GM21526 (cell line): Measurements from ENCODE around the gene WFIKKN2.

ENCODE experiments used
- ATAC-seq: cut with Tn5 transposase; IDR thresholded peaks from one replicate; pipeline ENCODE4 v1.9.1; 2021; ENCODE audit warnings: moderate library complexity; ENCODE audit not compliant: unreplicated experiment, low FRiP score

The WFIKKN2 gene

GRCh38 chr17:50808413-50808812 is 27.0 kb upstream of the WFIKKN2 start:
- ATAC-seq: no peak

- ATAC-seq: no peak
Measured at GRCh38 chr17:50808888-50809287, 26.5 kb upstream of the WFIKKN2 start.

- no peak for ATAC-seq
Measured at GRCh38 chr17:50813583-50813982, 21.8 kb upstream of the WFIKKN2 start.

GRCh38 chr17:50815400-50815799 is 20.0 kb upstream of the WFIKKN2 start:
- no peak for ATAC-seq

- no peak for ATAC-seq
Measured at GRCh38 chr17:50816271-50816670, 19.1 kb upstream of the WFIKKN2 start.

GRCh38 chr17:50816771-50817751 is 18.3 kb upstream of the WFIKKN2 start:
- no peak for ATAC-seq

- ATAC-seq: no peak
Measured at GRCh38 chr17:50817838-50818237, 17.5 kb upstream of the WFIKKN2 start.

- no peak for ATAC-seq
Measured at GRCh38 chr17:50818261-50818660, 17.1 kb upstream of the WFIKKN2 start.

- ATAC-seq: no peak
Measured at GRCh38 chr17:50818921-50819657, 16.3 kb upstream of the WFIKKN2 start.

GRCh38 chr17:50820651-50821050 is 14.7 kb upstream of the WFIKKN2 start:
- no peak for ATAC-seq

GRCh38 chr17:50822550-50822949 is 12.8 kb upstream of the WFIKKN2 start:
- ATAC-seq: no peak

GRCh38 chr17:50824429-50824828 is 11.0 kb upstream of the WFIKKN2 start:
- ATAC-seq: no peak

GRCh38 chr17:50825188-50825587 is 10.2 kb upstream of the WFIKKN2 start:
- ATAC-seq: no peak

- ATAC-seq: peak; percentile 65
Measured at GRCh38 chr17:50828508-50829170, 6.7 kb upstream of the WFIKKN2 start.

GRCh38 chr17:50829332-50829731 is 6.1 kb upstream of the WFIKKN2 start:
- ATAC-seq: no peak

GRCh38 chr17:50830352-50830751 is 5.0 kb upstream of the WFIKKN2 start:
- ATAC-seq: no peak

GRCh38 chr17:50830994-50831393 is 4.4 kb upstream of the WFIKKN2 start:
- ATAC-seq: no peak

- ATAC-seq: no peak
Measured at GRCh38 chr17:50831471-50831928, 3.9 kb upstream of the WFIKKN2 start.

- no peak for ATAC-seq
Measured at GRCh38 chr17:50832267-50832863, 3.0 kb upstream of the WFIKKN2 start.

GRCh38 chr17:50832864-50833381 is 2.5 kb upstream of the WFIKKN2 start:
- ATAC-seq: no peak
